ENCODE measurements around the gene BDP1.

GRCh38 chr5:71596169-71596568 lies 140.7 kb downstream of the BDP1 start:
- TF ChIP-seq GATA2 (IDR thresholded peaks at IDR 0.05; ENCODE audit: low read depth, low read length) (no peak), GATA3 (IDR thresholded peaks at IDR 0.05; ENCODE audit: low read depth, low read length) (no peak)

All from SH-SY5Y (cell line).